Measurements from ENCODE around the gene RAPGEF4. TPM values are rescaled to one million over a fixed set of nuclear protein-coding genes. Genes with fewer than 3 reads are reported as not detected.

Gene RAPGEF4
- polyA plus RNA-seq, 3 donors from 2014 or later: not detected

DNA sequence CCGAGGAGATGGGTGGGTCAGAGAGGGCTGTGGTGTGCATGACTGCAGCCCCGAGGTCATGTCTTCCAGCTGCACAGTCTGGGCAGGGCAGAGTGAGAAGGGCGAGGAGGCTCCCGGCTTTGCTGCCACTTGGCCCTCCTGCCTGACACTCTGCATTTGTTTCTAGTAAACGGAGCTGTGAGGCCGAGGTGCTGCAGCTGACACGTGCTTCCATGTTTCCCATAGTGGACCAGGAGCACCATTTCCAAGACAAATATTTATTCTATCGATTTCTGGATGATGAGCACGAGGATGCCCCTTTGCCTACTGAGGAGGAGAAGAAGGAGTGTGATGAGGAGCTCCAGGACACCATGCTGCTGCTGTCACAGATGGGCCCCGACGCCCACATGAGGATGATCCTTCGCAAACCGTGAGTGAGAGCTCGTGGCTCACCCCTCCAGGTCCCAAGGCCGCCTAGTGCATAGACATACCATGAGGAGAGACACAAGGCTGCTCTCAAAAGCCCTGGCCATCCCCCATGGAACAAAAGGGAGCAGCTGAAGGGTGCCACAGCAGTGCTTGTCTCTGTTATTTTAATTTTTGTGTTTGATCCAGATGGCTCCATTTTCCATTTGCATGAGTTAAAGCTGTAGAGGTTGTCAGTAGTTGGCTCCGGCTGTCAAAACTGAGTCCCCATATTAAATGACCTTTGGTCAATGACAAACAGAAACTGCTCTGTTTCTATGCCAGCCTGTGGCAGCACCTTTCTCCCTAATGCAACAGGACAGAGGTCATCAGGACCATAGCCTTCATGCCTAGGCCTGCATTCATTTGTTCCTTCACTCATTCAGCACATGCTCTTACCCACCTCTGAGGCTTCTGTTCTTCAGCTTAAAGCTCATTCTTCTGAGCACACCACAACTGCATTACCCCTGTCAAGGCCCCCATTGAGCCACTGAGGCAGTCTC is 231.7 kb downstream of the RAPGEF4 start:
- Mint-ChIP-seq H3K4me1 (no peaks in the 10 kb centered on the region), H3K9me3 (no peaks in the 10 kb centered on the region), H3K27ac (no peak overlapping the region), H3K27me3 (ENCODE audit: low read depth in 3 of 3) (peaks cover 0 to 7% (median 6%) of the 10 kb centered on the region in 3 donors), H3K36me3 (no peaks in the 10 kb centered on the region), H3K4me3 (no peak overlapping the region)
- no peak for DNase-seq

DNA sequence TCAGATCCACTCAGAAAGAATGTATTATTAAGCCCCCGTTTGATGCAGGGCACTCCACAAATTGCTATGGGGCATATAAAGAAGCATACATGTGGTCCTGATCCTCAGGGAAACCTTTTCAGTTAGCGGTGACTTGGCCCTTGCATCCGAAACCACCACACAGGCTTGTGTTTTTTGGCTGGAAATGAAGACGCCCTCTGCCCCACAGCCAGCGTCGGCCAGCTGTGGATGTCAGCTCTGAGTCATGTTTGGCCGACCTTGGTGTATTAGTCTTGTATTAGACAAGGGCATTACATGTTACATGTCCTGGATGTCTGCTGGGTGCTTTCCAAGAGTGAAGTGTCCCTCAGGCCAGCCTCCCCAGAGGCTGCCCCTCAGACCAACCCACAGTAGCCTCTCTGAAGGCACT is 232.4 kb downstream of the RAPGEF4 start:
- H3K36me3 Mint-ChIP-seq: no peaks in the 10 kb centered on the region
- no peak overlapping the region for H3K27ac Mint-ChIP-seq
- H3K4me3 Mint-ChIP-seq: no peak overlapping the region
- H3K9me3 Mint-ChIP-seq: no peaks in the 10 kb centered on the region
- H3K27me3 Mint-ChIP-seq (ENCODE audit: low read depth in 3 of 3): peaks cover 0 to 7% (median 6%) of the 10 kb centered on the region in 3 donors
- H3K4me1 Mint-ChIP-seq: no peaks in the 10 kb centered on the region
- no peak for DNase-seq

DNA sequence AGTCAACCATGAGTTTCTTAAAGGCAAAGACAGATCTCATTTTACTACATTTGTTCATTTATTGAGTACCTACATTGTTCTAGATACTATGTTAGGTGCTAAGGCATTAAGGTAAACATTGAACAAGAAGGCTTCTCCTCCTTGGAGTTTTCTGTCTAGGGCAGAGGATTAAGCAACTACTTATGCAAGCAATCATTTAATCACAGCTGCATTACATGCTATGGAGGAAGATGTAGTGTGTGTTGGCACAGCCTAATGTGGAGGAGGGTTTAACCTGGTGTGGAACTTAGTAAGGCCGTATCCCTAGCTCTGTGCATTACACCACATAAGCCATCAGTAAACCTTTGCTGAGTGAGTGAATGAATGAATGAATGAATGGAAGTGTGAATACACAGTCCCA is 233.5 kb downstream of the RAPGEF4 start:
- Mint-ChIP-seq H3K36me3 (no peaks in the 10 kb centered on the region), H3K27me3 (ENCODE audit: low read depth in 3 of 3) (peaks cover 0 to 7% (median 3%) of the 10 kb centered on the region in 3 donors), H3K4me3 (no peak overlapping the region), H3K9me3 (no peaks in the 10 kb centered on the region), H3K27ac (no peak overlapping the region), H3K4me1 (no peaks in the 10 kb centered on the region)
- DNase-seq: no peak

DNA sequence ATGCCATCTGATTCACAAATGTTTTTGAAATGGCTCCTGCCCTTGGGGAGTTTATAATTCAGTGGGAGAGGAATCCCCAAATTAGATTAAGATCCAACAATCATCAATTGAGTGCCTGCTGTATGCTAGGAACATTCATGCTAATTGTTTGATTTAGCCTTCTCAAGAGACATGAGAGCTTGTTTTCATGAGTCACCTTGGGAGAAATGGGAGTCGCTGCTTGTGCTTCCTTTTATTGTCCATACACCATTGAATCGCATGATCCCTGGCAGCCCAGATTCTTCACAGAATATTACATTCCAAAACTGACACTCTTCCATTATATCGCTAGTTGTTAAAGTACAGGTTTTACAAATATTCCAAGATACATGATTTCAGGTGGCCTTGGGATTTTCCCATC is 234.0 kb downstream of the RAPGEF4 start:
- Mint-ChIP-seq H3K9me3 (no peaks in the 10 kb centered on the region), H3K36me3 (no peaks in the 10 kb centered on the region), H3K4me3 (no peak overlapping the region), H3K27me3 (ENCODE audit: low read depth in 3 of 3) (peaks cover 2 to 7% (median 3%) of the 10 kb centered on the region in 3 donors), H3K27ac (no peak overlapping the region), H3K4me1 (no peaks in the 10 kb centered on the region)
- DNase-seq: no peak

DNA sequence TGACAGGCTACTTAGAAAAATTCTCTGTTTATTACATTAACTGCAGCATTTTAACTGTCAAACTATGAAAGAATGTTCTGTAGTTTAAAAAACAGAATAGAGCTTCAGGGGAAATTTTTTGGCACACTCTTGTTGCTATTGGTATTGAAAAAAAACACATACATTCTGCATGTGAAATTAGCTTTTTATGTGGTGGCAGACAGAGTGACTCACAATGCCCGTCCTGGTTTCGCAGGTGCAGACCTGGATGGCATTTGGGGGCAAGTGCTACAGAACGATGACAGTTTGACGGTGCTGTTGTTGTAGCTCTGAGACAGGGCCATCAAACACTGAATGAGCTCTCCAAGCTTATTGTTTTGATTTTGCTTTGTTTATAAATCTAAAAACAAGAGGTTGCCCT is 235.0 kb downstream of the RAPGEF4 start:
- Mint-ChIP-seq H3K27ac (no peak overlapping the region), H3K36me3 (no peaks in the 10 kb centered on the region), H3K4me1 (no peaks in the 10 kb centered on the region), H3K4me3 (no peak overlapping the region), H3K27me3 (ENCODE audit: low read depth in 3 of 3) (peaks cover 2 to 7% (median 6%) of the 10 kb centered on the region in 3 donors), H3K9me3 (no peaks in the 10 kb centered on the region)
- DNase-seq: no peak

DNA sequence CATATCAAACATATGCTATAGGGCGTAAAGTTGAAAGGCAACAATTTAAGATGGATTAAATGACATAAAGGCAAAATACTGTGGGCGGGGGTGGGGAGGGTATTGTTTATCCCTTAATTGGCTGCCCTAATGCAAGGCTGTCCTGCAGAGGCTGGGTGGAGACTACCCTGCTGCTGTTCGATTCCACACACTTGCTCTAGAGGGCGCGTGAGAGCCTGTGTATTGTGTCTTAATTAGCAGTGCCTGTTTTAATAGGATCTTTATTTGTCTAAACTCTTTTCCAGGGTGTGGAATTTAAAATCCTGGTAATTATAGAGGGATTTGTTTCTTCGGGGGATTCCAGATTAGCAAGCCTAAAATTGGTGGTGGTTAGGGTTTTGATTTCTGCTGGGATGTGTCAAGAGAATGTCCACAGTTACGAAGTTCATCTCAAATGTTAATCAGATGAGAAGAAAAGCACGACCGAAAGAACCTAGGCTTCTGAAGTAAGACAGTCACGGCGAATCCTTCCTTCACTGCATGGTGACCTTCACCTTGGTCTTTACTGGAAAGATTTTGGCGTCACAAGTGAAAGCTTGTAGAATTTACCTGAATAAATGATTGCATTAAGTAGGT is 236.5 kb downstream of the RAPGEF4 start:
- H3K4me3 Mint-ChIP-seq: no peak overlapping the region
- H3K27me3 Mint-ChIP-seq (ENCODE audit: low read depth in 3 of 3): peaks cover 2 to 13% (median 6%) of the 10 kb centered on the region in 3 donors
- DNase-seq: no peak
- H3K4me1 Mint-ChIP-seq: no peaks in the 10 kb centered on the region
- H3K9me3 Mint-ChIP-seq: no peaks in the 10 kb centered on the region
- no peaks in the 10 kb centered on the region for H3K36me3 Mint-ChIP-seq
- no peak overlapping the region for H3K27ac Mint-ChIP-seq

DNA sequence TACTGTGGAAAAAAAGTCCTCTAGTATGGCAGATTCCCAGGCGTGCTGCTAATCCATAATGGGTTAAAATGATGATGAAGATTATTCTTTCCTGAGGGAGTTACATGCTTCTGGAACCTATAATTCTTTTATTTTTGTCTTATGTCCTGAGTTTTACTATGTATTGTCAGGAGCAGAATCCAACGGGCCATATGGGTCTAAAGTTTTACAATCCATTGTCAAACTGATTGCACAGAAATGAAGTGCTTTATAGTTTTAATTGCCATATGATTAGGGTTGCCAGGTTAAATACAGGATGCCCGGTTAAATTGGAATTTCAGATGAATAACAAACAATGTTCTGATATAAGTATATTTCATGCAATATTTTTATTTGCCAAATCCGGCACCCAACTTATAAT is 239.1 kb downstream of the RAPGEF4 start:
- no peaks in the 10 kb centered on the region for H3K9me3 Mint-ChIP-seq
- no peaks in the 10 kb centered on the region for H3K36me3 Mint-ChIP-seq
- no peak for DNase-seq
- H3K27ac Mint-ChIP-seq: no peak overlapping the region
- no peaks in the 10 kb centered on the region for H3K4me1 Mint-ChIP-seq
- H3K27me3 Mint-ChIP-seq (ENCODE audit: low read depth in 3 of 3): peaks cover 2 to 15% (median 4%) of the 10 kb centered on the region in 3 donors
- H3K4me3 Mint-ChIP-seq: no peak overlapping the region

DNA sequence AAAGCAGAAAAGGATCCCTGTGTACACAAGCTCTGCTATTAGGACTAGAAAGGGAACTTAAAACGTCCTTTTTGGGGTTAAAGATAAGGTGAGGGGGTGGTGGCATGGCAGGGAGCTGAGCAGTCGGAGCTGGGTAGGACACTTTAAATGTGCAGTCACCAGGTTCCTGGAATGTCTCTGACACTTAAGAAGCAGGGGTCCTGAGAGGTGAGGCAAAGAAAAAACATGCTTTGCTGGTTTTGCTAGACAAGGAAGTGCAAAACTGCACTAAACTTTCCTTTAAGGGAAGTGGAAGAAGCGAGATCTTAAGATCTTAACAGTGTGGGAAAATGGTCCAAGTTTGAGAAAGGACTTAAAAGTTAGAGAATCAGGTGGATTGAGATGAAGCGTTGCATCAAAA is 240.5 kb downstream of the RAPGEF4 start:
- Mint-ChIP-seq H3K36me3 (no peaks in the 10 kb centered on the region), H3K9me3 (no peaks in the 10 kb centered on the region), H3K27me3 (ENCODE audit: low read depth in 3 of 3) (peaks cover 4 to 15% (median 4%) of the 10 kb centered on the region in 3 donors), H3K27ac (no peak overlapping the region), H3K4me1 (no peaks in the 10 kb centered on the region), H3K4me3 (no peak overlapping the region)
- no peak for DNase-seq

DNA sequence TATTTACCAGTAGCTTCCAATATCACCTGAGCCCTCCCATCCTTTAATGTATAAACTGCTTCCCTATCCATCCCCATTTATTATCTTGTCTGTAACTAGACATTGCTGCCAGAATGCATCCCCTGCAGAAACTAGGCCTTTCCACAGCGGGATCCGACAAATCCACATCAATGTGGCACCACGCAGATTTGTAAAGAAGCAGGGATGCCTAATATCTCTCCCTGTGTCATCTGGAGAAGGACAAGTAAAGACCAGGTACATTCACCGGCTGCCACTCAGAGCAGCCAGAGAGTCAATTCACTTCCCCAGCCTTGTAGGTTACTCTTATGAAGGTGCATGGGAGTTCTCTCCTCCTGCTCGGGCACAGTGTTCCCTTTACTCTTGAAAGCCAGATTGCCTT is 241.2 kb downstream of the RAPGEF4 start:
- no peaks in the 10 kb centered on the region for H3K4me1 Mint-ChIP-seq
- H3K27ac Mint-ChIP-seq: no peak overlapping the region
- no peaks in the 10 kb centered on the region for H3K36me3 Mint-ChIP-seq
- no peaks in the 10 kb centered on the region for H3K9me3 Mint-ChIP-seq
- H3K4me3 Mint-ChIP-seq: no peak overlapping the region
- H3K27me3 Mint-ChIP-seq (ENCODE audit: low read depth in 3 of 3): peaks cover 4 to 15% (median 4%) of the 10 kb centered on the region in 3 donors
- no peak for DNase-seq

DNA sequence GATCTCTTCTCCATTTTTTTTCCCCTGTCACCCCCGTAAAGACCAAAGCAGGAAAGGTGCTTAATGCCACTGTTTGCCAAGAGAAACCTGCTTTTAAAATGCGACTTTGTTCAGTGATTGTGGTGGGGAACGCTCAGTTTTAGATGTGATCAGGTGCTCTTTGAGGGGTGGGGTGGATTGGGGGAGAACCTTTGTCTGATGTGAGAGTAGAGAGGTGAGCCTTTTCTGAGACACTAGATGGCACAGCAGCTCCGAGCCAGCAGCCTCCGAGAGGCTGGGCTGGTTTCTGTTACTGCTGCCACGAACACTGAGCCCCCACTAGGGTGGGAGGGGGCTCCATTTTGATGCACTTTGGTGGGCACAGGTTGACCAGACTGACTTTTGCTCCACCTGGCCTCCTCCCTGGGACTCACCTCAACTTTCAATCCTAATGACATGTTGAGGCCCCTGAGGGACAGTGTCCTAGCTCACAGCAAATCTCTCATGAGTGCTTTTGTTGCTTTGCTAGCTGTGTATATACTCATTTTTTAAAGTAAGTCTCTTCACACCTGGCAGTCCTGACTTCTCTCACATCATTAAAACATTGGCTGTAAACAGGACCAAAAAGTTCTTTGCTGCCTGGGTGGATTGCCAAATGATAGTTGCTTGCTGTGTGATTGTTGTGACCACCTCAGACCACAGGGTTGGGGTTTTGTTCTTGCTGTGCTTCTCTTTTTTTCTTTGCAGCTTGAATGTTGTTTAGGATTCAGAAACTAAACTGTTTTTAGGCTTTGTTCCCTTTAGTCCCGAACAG is 241.8 kb downstream of the RAPGEF4 start:
- DNase-seq: no peak
- peaks cover 2 to 15% (median 4%) of the 10 kb centered on the region in 3 donors for H3K27me3 Mint-ChIP-seq (ENCODE audit: low read depth in 3 of 3)
- H3K4me1 Mint-ChIP-seq: no peaks in the 10 kb centered on the region
- H3K4me3 Mint-ChIP-seq: no peak overlapping the region
- H3K27ac Mint-ChIP-seq: no peak overlapping the region
- H3K9me3 Mint-ChIP-seq: no peaks in the 10 kb centered on the region
- H3K36me3 Mint-ChIP-seq: no peaks in the 10 kb centered on the region

DNA sequence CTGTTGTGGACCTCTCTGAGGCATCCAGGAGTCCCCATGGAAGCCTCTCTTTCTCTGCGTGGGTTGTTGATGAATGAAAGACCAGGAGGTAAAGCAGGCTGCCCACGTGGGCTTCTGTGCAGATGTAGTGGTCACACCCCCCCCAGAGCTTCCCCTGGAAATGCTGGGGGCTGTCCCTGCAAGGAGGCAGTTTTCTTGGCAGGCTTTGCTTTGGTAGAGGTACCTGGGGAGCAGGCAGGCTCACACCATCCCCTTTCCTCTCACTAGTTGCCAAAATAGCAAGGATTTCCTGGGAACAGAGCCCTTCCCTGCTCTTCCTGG is 242.4 kb downstream of the RAPGEF4 start:
- Mint-ChIP-seq H3K36me3 (no peaks in the 10 kb centered on the region), H3K4me3 (no peak overlapping the region), H3K27ac (no peak overlapping the region), H3K4me1 (no peaks in the 10 kb centered on the region), H3K27me3 (ENCODE audit: low read depth in 3 of 3) (peaks cover 2 to 15% (median 4%) of the 10 kb centered on the region in 3 donors), H3K9me3 (no peaks in the 10 kb centered on the region)
- DNase-seq: no peak

DNA sequence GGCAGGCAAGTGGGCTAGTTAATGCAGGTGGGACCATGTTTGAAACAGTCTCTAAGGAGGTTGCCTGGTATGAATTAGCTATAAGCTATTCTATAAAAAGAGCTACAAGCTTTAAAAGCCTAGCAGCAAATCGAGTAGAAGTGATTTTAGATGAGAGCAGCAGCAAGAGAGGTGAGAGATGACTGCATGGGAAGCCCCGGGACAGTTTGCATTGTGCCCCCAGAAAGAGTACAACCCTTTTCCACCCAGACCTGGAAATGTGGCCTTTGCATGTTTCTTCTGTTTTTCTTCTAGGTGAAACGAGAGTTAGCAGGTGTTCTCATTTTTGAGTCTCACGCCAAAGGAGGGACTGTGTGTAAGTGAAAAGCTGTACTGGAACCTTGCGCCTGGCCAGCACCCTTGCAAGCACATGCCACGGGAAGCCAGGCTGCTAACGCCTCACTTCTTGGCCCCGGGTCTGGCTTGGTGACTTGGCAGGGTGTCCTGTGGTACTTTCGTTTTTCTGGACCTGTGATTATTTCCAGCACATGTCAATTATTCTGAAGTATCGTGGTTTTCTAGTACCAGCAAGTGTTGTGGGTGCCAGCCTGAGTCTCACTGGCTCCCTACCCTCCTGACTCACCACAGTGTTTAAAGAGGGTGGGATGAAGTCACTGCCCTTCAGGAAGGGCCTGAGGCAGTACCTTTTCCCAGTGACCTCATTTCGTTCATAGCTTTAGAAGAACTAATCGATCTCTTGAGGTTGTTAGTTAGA is 249.7 kb downstream of the RAPGEF4 start:
- H3K4me1 Mint-ChIP-seq: no peaks in the 10 kb centered on the region
- no peak overlapping the region for H3K27ac Mint-ChIP-seq
- H3K9me3 Mint-ChIP-seq: no peaks in the 10 kb centered on the region
- H3K27me3 Mint-ChIP-seq (ENCODE audit: low read depth in 3 of 3): peaks cover 0 to 7% (median 2%) of the 10 kb centered on the region in 3 donors
- H3K4me3 Mint-ChIP-seq: peak overlapping the region in 1 of 5 donors; percentile 15
- no peak for DNase-seq
- no peaks in the 10 kb centered on the region for H3K36me3 Mint-ChIP-seq

DNA sequence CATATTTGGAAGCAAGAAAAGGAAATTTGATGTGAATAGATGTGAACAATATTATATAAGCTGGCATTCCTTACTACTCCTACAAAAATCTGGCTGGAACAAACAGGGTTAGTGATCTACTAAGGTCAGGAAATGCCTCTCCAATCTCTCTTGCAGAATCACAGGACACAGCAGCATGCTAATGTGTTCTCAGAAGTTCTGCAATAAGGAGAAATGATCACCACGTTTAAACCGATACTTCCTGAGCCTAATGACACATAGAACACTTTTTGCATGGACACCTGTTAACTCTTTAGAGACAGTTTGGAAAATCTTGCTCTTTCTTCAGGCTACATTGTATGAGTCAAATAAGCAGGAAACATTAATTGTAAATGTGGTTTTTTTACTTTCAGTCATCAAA is 250.4 kb downstream of the RAPGEF4 start:
- Mint-ChIP-seq H3K27ac (no peak overlapping the region), H3K27me3 (ENCODE audit: low read depth in 3 of 3) (peaks cover 0 to 12% (median 4%) of the 10 kb centered on the region in 3 donors), H3K4me1 (no peaks in the 10 kb centered on the region), H3K9me3 (no peaks in the 10 kb centered on the region), H3K4me3 (no peak overlapping the region), H3K36me3 (no peaks in the 10 kb centered on the region)
- no peak for DNase-seq

Measured in immature natural killer cell (primary cell).